Tibial nerve (tissue), 4 donors: Measurements from ENCODE around the gene SPATA21. TPM values are rescaled to one million over a fixed set of nuclear protein-coding genes. Genes with fewer than 3 reads are reported as not detected.

ENCODE experiments used
- DNase-seq, 2 donors: peaks; one replicate each; pipeline ENCODE4 v3.0.0-alpha.2; 2019; ENCODE audit warnings: low spot score in 2 of 2
- H3K27ac ChIP-seq, 4 donors: fragments of 200-600 bp; sonication (generic) in 3 of 4; one replicate each; pipeline ENCODE4 v1.5.1; 2017 to 2019; ENCODE audit warnings: mild to moderate bottlenecking in 1 of 4
- H3K27me3 ChIP-seq, 2 donors: fragments of 200-600 bp; sonication (generic) in 1 of 2; one replicate each; pipeline versions ENCODE4 v1.5.1 to v1.6.0; 2017 to 2019
- H3K36me3 ChIP-seq, 3 donors: fragments of 200-600 bp; sonication (generic); one replicate each; pipeline ENCODE4 v1.5.1; 2018 to 2019
- H3K4me1 ChIP-seq, 4 donors: fragments of 200-600 bp; sonication (generic) in 3 of 4; one replicate each; pipeline ENCODE4 v1.5.1; 2017 to 2019
- H3K4me3 ChIP-seq, 4 donors: fragments of 200-600 bp; sonication (generic) in 3 of 4; one replicate each; pipeline ENCODE4 v1.5.1; 2017 to 2019; ENCODE audit warnings: mild to moderate bottlenecking in 1 of 4, moderate library complexity in 1 of 4
- H3K9me3 ChIP-seq, 4 donors: fragments of 200-600 bp; sonication (generic) in 3 of 4; one replicate each; pipeline ENCODE4 v1.5.1; 2017 to 2019
- EP300 ChIP-seq, 2 donors: sonication (generic); formaldehyde crosslinking; IDR thresholded peaks; one replicate each; pipeline ENCODE4 v1.6.1; 2017; ENCODE audit warnings: antibody characterized with exemption in 2 of 2, mild to moderate bottlenecking in 1 of 2
- POLR2A ChIP-seq, 2 donors: fragments of 450-650 bp; IDR thresholded peaks; one replicate each; pipeline ENCODE4 v1.6.1; 2017; ENCODE audit warnings: antibody characterized with exemption in 2 of 2, mild to moderate bottlenecking in 2 of 2, moderate library complexity in 2 of 2
- WGBS, 2 donors: methylation state at CpG; one replicate each; pipeline ENCODE4 v1.1.5; 2018; 5-methylcytosine and 5-hydroxymethylcytosine counted together
- total RNA-seq, 4 donors: library from RNA; depleted of rRNA; stranded (reverse); fragments of >200 nt; gene quantifications; one replicate each; pipeline ENCODE4 v1.1.0, GENCODE V29; 2016
- TF ChIP-seq, protein P1 (sequence below), 5 experiments: fragments of 200-600 bp in 3 of 5; fragments of 450-650 bp in 2 of 5; sonication (generic) in 3 of 5; IDR thresholded peaks; one replicate each; pipeline ENCODE4 v1.5.1; 2016 to 2019; ENCODE audit warnings: antibody characterized with exemption in 5 of 5, mild to moderate bottlenecking in 3 of 5, moderate library complexity in 2 of 5

Gene SPATA21
- total RNA-seq, 4 donors from 2014 or later, result not detected

GRCh38 chr1:16413191-16413590 lies 24.0 kb downstream of the SPATA21 start:
- TF ChIP-seq POLR2A (IDR thresholded peaks at IDR 0.05) (no peak), EP300 (IDR thresholded peaks at IDR 0.05) (no peak)
- TF ChIP-seq, protein P1, sequence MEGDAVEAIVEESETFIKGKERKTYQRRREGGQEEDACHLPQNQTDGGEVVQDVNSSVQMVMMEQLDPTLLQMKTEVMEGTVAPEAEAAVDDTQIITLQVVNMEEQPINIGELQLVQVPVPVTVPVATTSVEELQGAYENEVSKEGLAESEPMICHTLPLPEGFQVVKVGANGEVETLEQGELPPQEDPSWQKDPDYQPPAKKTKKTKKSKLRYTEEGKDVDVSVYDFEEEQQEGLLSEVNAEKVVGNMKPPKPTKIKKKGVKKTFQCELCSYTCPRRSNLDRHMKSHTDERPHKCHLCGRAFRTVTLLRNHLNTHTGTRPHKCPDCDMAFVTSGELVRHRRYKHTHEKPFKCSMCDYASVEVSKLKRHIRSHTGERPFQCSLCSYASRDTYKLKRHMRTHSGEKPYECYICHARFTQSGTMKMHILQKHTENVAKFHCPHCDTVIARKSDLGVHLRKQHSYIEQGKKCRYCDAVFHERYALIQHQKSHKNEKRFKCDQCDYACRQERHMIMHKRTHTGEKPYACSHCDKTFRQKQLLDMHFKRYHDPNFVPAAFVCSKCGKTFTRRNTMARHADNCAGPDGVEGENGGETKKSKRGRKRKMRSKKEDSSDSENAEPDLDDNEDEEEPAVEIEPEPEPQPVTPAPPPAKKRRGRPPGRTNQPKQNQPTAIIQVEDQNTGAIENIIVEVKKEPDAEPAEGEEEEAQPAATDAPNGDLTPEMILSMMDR (IDR thresholded peaks at IDR 0.05), result no peak
- 61 to 72% methylated on average over 3 of the region's 3 CpGs for WGBS, 2 donors
- Histone ChIP-seq H3K4me1 (no peaks in the 10 kb centered on the region), H3K9me3 (no peaks in the 10 kb centered on the region), H3K4me3 (no peak overlapping the region), H3K27ac (no peak overlapping the region), H3K36me3 (no peaks in the 10 kb centered on the region), H3K27me3 (no peaks in the 10 kb centered on the region)
- DNase-seq, result no peak

- Histone ChIP-seq H3K36me3 (no peaks in the 10 kb centered on the region), H3K9me3 (no peaks in the 10 kb centered on the region), H3K27ac (no peak overlapping the region), H3K4me3 (no peak overlapping the region), H3K27me3 (no peaks in the 10 kb centered on the region), H3K4me1 (no peaks in the 10 kb centered on the region)
- no peak for TF ChIP-seq POLR2A (IDR thresholded peaks at IDR 0.05)
- TF ChIP-seq EP300 (IDR thresholded peaks at IDR 0.05), result no peak
- TF ChIP-seq, protein P1 (IDR thresholded peaks at IDR 0.05), result no peak
- 93 to 95% methylated on average over 5 of the region's 5 CpGs for WGBS, 2 donors
- no peak for DNase-seq
Observed at GRCh38 chr1:16410803-16411202, 26.4 kb downstream of the SPATA21 start.

DNA sequence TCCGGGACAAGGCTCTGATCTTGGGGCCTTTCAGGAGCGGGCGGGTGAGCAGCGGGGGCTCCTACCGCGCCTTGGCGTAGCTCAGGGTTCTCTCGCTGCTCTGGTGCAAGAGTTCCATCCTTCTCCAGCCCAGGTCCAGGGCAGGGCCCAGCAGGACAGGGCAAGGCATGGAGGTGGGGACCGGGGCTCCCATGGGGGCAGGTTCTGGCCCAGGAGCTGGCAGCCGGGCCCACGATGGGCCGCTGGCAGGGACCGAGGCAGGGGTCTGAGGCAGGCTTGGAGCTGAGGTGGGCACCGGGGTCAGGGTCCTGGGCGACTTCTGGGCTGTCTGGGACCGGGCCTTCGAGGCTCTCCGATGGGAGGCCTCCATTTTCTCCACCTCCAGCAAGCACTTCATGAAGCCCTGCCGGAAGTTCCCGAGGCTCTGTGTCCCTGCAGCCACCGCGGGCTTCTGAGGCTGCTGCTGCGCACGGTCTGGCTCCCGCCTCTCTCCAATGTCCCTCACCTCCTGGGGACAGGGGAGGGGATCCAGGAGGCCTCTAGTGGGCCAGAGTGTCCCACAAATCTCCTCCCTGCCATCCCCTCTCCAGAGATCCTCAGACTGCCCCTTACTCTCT lies 27.6 kb downstream of the SPATA21 start:
- no peaks in the 10 kb centered on the region for H3K4me1 ChIP-seq
- no peak for TF ChIP-seq POLR2A (IDR thresholded peaks at IDR 0.05)
- TF ChIP-seq, protein P1 (IDR thresholded peaks at IDR 0.05), result no peak
- no peak for TF ChIP-seq EP300 (IDR thresholded peaks at IDR 0.05)
- WGBS, 2 donors, result 81 to 84% methylated on average over 22 to 23 of the region's 25 CpGs
- H3K27ac ChIP-seq, result no peak overlapping the region
- no peaks in the 10 kb centered on the region for H3K27me3 ChIP-seq
- no peak overlapping the region for H3K4me3 ChIP-seq
- H3K9me3 ChIP-seq, result no peaks in the 10 kb centered on the region
- DNase-seq, result no peak
- H3K36me3 ChIP-seq, result no peaks in the 10 kb centered on the region

DNA sequence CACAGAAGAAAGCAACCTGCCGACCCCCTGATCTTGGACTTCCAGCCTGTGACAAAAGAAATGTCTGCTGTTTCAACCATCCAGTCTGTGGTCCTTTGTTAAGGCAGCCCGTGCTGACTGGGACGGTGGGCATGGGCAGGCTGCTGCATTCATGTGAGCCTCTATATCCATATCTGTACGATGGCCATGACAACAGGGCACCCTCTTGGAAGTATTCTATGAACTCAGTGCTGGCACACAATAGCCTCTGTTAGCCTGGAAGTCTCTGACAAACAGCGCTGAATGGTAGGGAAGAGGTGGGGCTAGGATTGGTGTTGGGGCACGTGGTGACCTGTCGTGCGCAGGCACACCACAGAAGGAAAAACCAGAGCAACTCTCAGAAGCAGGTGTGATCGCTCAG lies 30.4 kb downstream of the SPATA21 start:
- H3K36me3 ChIP-seq, result no peaks in the 10 kb centered on the region
- no peak for DNase-seq
- no peaks in the 10 kb centered on the region for H3K4me1 ChIP-seq
- no peak overlapping the region for H3K27ac ChIP-seq
- no peaks in the 10 kb centered on the region for H3K9me3 ChIP-seq
- no peaks in the 10 kb centered on the region for H3K27me3 ChIP-seq
- H3K4me3 ChIP-seq, result no peak overlapping the region
- TF ChIP-seq POLR2A (IDR thresholded peaks at IDR 0.05) (no peak), EP300 (IDR thresholded peaks at IDR 0.05) (no peak)
- TF ChIP-seq, protein P1 (IDR thresholded peaks at IDR 0.05), result no peak
- 70 to 79% methylated on average over 9 of the region's 9 CpGs for WGBS, 2 donors

DNA sequence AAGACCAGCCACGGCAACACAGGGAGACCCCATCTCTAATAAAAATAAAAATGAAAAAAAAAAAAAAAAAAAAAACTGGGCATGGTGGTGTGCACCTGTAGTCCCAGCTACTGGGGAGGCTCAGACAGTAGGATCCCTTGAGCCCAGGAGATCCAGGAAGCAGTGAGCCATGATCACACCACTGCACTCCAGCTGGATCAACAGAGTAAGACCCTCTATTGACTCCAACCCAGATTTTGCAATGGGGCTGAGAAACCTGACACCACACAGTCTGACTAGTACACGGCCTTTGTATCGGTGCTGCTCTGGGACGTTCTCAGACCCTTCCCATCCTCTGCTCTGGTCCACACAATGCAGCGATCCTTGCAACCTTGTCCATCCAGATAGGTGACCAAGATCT lies 31.8 kb downstream of the SPATA21 start:
- TF ChIP-seq POLR2A (IDR thresholded peaks at IDR 0.05) (no peak), EP300 (IDR thresholded peaks at IDR 0.05) (no peak)
- TF ChIP-seq, protein P1 (IDR thresholded peaks at IDR 0.05), result no peak
- Histone ChIP-seq H3K4me1 (no peaks in the 10 kb centered on the region), H3K4me3 (no peak overlapping the region), H3K27me3 (no peaks in the 10 kb centered on the region), H3K36me3 (peaks cover 0 to 7% (median 0%) of the 10 kb centered on the region in 3 donors), H3K9me3 (no peaks in the 10 kb centered on the region), H3K27ac (no peak overlapping the region)
- 62 to 65% methylated on average over 5 of the region's 5 CpGs for WGBS, 2 donors
- no peak for DNase-seq
